ENCODE measurements around the gene ZNF124. TPM values are rescaled to one million over a fixed set of nuclear protein-coding genes. Genes with fewer than 3 reads are reported as not detected.

ZNF124 gene
- total and polyA plus RNA-seq, 2 of the 13 experiments (the other 11 are each of a cell fraction or from before 2014, with no cell fraction given) = 9.7 to 134 TPM

- in situ Hi-C loops (cut with HindIII; ENCODE audit: extremely low pct_ligation_motif_present, low pct_unique_long_range_greater_than_20kb) (no loop called here), intact Hi-C loops (cut with micrococcal nuclease; ENCODE audit: unreplicated experiment) (no loop called here)
- H3K4me1 ChIP-seq (ENCODE audit: insufficient read depth, low read length) = peaks cover 29% of the 10 kb centered on the region
- no TSS peak for BruUV-seq (replicated peaks)
- peaks cover 88% of the 10 kb centered on the region for H3K79me2 ChIP-seq (ENCODE audit: insufficient read depth, low read length)
- no peak for FAIRE-seq
- H2AFZ ChIP-seq (ENCODE audit: low read length) = no peak overlapping the region
- H3K27ac ChIP-seq (ENCODE audit: extremely low read length, insufficient read depth, low read length) = no peak overlapping the region
- ATAC-seq = no peak
- ChIA-PET POLR2A (no interaction called here), CTCF (ENCODE audit: low intra/inter-chr PET ratio, low total read pairs) (no interaction called here)
- H3K27me3 ChIP-seq (ENCODE audit: control insufficient read depth in 1 of 2, insufficient read depth in 2 of 2, low read length in 2 of 2) = no peaks in the 10 kb centered on the region; a peak in 1 of 5 replicates
- no peak for DNase-seq (ENCODE audit: low spot score)
- peaks cover 0 to 14% of the 10 kb centered on the region in 2 experiments; a peak in 2 of 5 replicates for H3K36me3 ChIP-seq (replicated peaks in 1 of 2; ENCODE audit: control insufficient read depth in 1 of 2, insufficient read depth in 2 of 2, low read length in 2 of 2)
- TF ChIP-seq TAF1 (CRISPR knock-in tag; IDR thresholded peaks at IDR 0.05) (no peak), LCORL (IDR thresholded peaks at IDR 0.05) (no peak), LCORL (CRISPR knock-in tag; IDR thresholded peaks at IDR 0.05) (no peak), YEATS4 (CRISPR knock-in tag; IDR thresholded peaks at IDR 0.05; ENCODE audit: borderline replicate concordance) (no peak), MEIS1 (CRISPR knock-in tag; IDR thresholded peaks at IDR 0.05; ENCODE audit: borderline replicate concordance) (no peak), CENPX (CRISPR knock-in tag; IDR thresholded peaks at IDR 0.05) (no peak), MATR3 (CRISPR knock-in tag; IDR thresholded peaks at IDR 0.05) (no peak), ARID5B (CRISPR knock-in tag; IDR thresholded peaks at IDR 0.05) (no peak), MTF1 (CRISPR knock-in tag; IDR thresholded peaks at IDR 0.05) (no peak)
- no peak overlapping the region for H3K4me3 ChIP-seq (replicated peaks in 1 of 3; ENCODE audit: insufficient read depth in 1 of 3, low read depth in 2 of 3, low read length in 3 of 3)
- no peak overlapping the region for H3K9ac ChIP-seq (ENCODE audit: insufficient read depth, low read depth, low read length)
- no peak overlapping the region for H3K4me2 ChIP-seq (ENCODE audit: low read depth, low read length)
- WGBS (ENCODE audit: low lambda C conversion rate) = 94% methylated on average over 4 of the region's 4 CpGs
- H4K20me1 ChIP-seq (ENCODE audit: insufficient read depth, low read length) = peaks cover 14% of the 10 kb centered on the region; the same call in 1 of the 2 replicates
- peaks cover 43% of the 10 kb centered on the region for H3K9me3 ChIP-seq (ENCODE audit: low read length)
These were observed 6.1 kb downstream of the ZNF124 start for GRCh38 chr1:247165674-247166073.

Measured in HepG2 (cell line).